NCI-H460 (cell line): Measurements from ENCODE around the gene HOXD1. TPM values are rescaled to one million over a fixed set of nuclear protein-coding genes. Genes with fewer than 3 reads are reported as not detected.

Experiments used
- DNase-seq: peaks from one replicate; pipeline ENCODE4 v3.0.0-alpha.2; 2016; ENCODE audit warnings: low read depth; ENCODE audit errors: extremely low read depth
- small RNA-seq, 2 experiments: library from RNA; depleted of rRNA; stranded (forward); fragments of <200 nt; gene quantifications; one replicate each; pipeline ENCODE3, GENCODE V24; 2014
- total RNA-seq: library from RNA; depleted of rRNA; stranded (reverse); fragments of >200 nt; shearing (Covaris generic); gene quantifications from 2 replicates; pipeline ENCODE4 v1.2.3, GENCODE V29; 2014; rRNA removed

HOXD1 gene
- total RNA-seq, 1 experiment from 2014 or later: not detected

DNA sequence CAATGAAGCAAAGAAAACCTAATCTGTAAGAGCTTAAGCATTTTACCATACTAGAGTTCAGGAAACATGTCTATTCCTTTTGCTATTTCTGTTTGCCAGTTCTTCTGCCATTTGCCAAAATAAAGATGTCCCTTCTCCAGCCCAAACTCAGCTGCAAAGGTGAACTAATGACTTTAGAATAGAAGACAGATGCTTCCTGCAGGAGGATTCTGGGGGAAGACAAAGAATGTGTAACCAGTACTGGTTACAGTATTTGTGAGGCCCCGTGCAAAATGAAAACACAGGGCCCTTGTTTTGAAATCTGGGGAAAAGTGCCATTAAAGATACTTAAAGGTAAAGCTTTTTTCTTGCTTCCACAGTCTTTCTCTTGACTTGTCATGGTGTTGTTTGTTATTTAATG lies 46.5 kb downstream of the HOXD1 start:
- no peak for DNase-seq

DNA sequence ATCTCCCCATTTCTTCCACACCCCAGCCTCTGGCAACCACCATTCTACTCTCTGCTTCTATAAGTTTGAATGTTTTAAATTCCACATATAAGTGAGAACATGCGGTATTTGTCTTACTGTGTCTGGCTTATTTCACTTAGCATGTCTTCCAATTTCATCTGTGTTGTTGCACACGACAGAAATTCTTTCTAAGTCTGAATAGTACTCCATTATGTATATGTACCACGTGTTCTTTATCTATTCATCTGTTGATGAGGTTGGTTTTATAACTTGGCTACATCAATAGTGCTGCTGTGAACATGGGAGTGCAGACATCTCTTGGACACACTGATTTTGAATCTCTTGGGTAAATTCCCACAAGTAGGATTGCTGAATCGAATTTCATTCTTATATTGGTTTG lies 49.0 kb downstream of the HOXD1 start:
- DNase-seq: no peak

DNA sequence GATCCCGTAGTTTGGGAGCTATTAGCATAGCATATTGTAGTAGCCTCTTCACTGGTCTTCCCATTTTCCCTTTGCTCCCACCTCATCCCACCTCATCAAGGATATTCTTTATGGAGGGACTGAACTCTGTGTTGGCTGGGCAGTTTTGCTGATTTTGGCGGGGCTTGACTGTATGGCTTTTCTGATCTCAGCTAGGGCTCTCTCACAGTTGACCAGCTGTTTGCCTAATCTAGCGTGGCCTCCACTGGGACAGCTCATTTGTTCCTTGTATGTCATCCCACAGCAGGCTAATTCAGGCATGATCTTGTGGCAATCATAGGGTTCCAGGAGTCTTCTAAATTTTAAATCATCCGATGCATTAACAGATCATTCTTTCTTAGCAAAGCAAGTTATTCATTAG lies 50.6 kb downstream of the HOXD1 start:
- no peak for DNase-seq

DNA sequence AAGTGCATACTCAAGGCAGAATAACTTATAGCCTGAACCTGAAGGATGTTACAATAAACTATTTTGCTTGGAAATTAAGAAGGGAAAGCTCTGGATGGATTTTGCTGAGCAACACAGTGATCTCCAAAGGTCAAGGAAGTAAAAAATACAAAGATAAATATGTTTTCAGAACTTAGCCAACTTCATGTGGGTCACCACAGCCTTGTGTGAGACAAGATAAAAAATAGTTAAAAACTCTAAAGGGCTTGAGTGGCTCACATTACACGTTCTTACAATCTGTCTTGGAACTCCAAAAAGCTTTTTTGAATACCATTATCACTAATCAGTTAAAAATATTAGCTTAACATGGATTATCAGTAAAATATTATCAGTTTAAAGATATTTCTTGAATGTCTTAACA lies 51.8 kb downstream of the HOXD1 start:
- DNase-seq: no peak

Small RNA genes lying within 50 kb of the gene (small RNA-seq; reads per million reads assigned to genes)
- 0.81 to 15.0 reads per million in 2 experiments for gene MIR10B

Other genes starting within 250 kb of the HOXD1 start
- 20.8 and 24.0 TPM in 2 replicates for gene LNPK, start 186.4 kb upstream of the HOXD1 start, total RNA-seq
- gene EVX2, start 104.7 kb upstream of the HOXD1 start, total RNA-seq: not detected in 2 replicates
- gene HOXD13, start 95.9 kb upstream of the HOXD1 start, total RNA-seq: 4.7 and 5.2 TPM in 2 replicates
- gene HOXD12, start 88.9 kb upstream of the HOXD1 start, total RNA-seq: 0.20 TPM in 1 of 2 replicates, not detected in the other
- not detected in 2 replicates for gene HOXD11, start 81.4 kb upstream of the HOXD1 start, total RNA-seq
- 0.25 TPM in 1 of 2 replicates, not detected in the other for gene HOXD10, start 71.9 kb upstream of the HOXD1 start, total RNA-seq
- gene HOXD9, start 65.9 kb upstream of the HOXD1 start, total RNA-seq: not detected in 2 replicates
- gene HOXD8, start 59.0 kb upstream of the HOXD1 start, total RNA-seq: 11.7 and 13.9 TPM in 2 replicates
- gene HOXD4, start 37.1 kb upstream of the HOXD1 start, total RNA-seq: not detected in 2 replicates
- not detected in 2 replicates for gene HOXD3, start 31.4 kb upstream of the HOXD1 start, total RNA-seq
- 39.5 and 44.1 TPM in 2 replicates for gene MTX2, start 80.8 kb downstream of the HOXD1 start, total RNA-seq